Measurements from ENCODE around the gene CABP1.

Gene CABP1

DNA sequence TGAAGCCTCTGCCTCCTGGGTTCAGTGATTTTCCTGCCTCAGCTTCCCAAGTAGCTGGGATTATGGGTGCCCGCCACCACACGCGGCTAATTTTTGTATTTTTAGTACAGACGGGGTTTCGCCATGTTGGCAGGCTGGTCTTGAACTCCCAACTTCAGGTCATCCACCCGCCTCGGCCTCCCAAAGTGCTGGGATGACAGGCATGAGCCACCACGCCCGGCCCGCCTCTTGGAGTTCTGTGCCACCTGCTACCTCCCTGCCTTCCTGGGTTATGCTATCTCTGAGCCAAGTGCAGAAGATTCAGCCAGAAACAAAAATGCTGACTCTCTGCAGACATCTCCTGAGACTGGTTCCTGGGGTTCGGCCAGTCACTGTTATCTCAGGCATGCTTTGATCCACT lies 13.2 kb downstream of the CABP1 start:
- no peak for TF ChIP-seq FOXP2 (optimal IDR thresholded peaks at IDR 0.05; ENCODE audit: borderline replicate concordance, extremely low read depth, extremely low read length, insufficient read depth)
- TF ChIP-seq SIN3A (IDR thresholded peaks at IDR 0.05; ENCODE audit: borderline replicate concordance, insufficient read depth, low read length), result no peak
- TF ChIP-seq, protein P1, sequence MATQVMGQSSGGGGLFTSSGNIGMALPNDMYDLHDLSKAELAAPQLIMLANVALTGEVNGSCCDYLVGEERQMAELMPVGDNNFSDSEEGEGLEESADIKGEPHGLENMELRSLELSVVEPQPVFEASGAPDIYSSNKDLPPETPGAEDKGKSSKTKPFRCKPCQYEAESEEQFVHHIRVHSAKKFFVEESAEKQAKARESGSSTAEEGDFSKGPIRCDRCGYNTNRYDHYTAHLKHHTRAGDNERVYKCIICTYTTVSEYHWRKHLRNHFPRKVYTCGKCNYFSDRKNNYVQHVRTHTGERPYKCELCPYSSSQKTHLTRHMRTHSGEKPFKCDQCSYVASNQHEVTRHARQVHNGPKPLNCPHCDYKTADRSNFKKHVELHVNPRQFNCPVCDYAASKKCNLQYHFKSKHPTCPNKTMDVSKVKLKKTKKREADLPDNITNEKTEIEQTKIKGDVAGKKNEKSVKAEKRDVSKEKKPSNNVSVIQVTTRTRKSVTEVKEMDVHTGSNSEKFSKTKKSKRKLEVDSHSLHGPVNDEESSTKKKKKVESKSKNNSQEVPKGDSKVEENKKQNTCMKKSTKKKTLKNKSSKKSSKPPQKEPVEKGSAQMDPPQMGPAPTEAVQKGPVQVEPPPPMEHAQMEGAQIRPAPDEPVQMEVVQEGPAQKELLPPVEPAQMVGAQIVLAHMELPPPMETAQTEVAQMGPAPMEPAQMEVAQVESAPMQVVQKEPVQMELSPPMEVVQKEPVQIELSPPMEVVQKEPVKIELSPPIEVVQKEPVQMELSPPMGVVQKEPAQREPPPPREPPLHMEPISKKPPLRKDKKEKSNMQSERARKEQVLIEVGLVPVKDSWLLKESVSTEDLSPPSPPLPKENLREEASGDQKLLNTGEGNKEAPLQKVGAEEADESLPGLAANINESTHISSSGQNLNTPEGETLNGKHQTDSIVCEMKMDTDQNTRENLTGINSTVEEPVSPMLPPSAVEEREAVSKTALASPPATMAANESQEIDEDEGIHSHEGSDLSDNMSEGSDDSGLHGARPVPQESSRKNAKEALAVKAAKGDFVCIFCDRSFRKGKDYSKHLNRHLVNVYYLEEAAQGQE (IDR thresholded peaks at IDR 0.05; ENCODE audit: insufficient read depth in 1 of 2, low read depth in 2 of 2, low read length in 2 of 2), result no peak
- TF ChIP-seq POLR2AphosphoS5 (IDR thresholded peaks at IDR 0.05; ENCODE audit: low read depth, low read length), result no peak

DNA sequence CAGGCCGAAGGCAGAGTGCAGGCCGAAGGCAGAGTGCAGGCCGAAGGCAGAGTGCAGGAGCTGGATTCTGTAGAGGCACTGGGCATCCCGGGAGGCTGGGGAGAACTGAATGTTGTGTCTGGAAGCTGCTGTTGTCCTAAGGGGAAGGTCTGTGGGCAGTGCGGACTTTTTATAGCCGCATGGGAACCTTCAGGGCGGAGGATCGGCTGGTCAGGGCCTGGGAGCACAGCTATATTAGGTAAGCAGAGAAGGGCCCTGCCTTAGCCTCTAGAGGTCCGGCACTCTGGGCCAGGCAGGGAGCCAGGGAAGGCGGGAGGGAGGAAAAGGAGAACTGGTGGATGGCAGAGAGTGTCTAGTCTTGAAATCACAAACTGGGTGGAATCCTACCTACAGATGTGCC lies 14.2 kb downstream of the CABP1 start:
- no peak for TF ChIP-seq TAF1 (IDR thresholded peaks at IDR 0.05; ENCODE audit: borderline replicate concordance, insufficient read depth, low read length)
- no peak for TF ChIP-seq FOXP2 (optimal IDR thresholded peaks at IDR 0.05; ENCODE audit: borderline replicate concordance, extremely low read depth, extremely low read length, insufficient read depth)
- TF ChIP-seq SIN3A (IDR thresholded peaks at IDR 0.05; ENCODE audit: borderline replicate concordance, insufficient read depth, low read length), result no peak
- no peak for TF ChIP-seq POLR2AphosphoS5 (IDR thresholded peaks at IDR 0.05; ENCODE audit: low read depth, low read length)
- TF ChIP-seq, protein P1 (IDR thresholded peaks at IDR 0.05; ENCODE audit: insufficient read depth in 1 of 2, low read depth in 2 of 2, low read length in 2 of 2), result no peak

DNA sequence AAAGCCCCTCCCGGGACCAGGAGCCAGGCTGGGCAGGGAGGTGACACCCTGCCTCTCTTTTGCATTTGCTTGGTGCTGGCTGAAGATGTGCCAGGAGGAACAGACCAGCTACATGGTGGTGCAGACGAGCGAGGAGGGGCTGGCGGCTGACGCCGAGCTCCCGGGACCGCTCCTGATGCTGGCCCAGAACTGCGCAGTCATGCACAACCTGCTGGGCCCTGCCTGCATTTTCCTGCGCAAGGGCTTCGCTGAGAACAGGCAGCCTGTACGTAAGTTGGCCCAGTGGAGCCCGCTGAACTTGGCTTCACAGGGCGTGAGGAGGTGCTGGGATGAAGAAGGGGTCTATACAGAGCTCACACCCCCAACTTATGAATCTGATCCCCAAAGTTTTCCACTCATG lies 15.6 kb downstream of the CABP1 start:
- no peak for TF ChIP-seq POLR2AphosphoS5 (IDR thresholded peaks at IDR 0.05; ENCODE audit: low read depth, low read length)
- TF ChIP-seq, protein P1 (IDR thresholded peaks at IDR 0.05; ENCODE audit: insufficient read depth in 1 of 2, low read depth in 2 of 2, low read length in 2 of 2), result no peak
- no peak for TF ChIP-seq TAF1 (IDR thresholded peaks at IDR 0.05; ENCODE audit: borderline replicate concordance, insufficient read depth, low read length)
- no peak for TF ChIP-seq SIN3A (IDR thresholded peaks at IDR 0.05; ENCODE audit: borderline replicate concordance, insufficient read depth, low read length)
- TF ChIP-seq FOXP2 (optimal IDR thresholded peaks at IDR 0.05; ENCODE audit: borderline replicate concordance, extremely low read depth, extremely low read length, insufficient read depth), result no peak

DNA sequence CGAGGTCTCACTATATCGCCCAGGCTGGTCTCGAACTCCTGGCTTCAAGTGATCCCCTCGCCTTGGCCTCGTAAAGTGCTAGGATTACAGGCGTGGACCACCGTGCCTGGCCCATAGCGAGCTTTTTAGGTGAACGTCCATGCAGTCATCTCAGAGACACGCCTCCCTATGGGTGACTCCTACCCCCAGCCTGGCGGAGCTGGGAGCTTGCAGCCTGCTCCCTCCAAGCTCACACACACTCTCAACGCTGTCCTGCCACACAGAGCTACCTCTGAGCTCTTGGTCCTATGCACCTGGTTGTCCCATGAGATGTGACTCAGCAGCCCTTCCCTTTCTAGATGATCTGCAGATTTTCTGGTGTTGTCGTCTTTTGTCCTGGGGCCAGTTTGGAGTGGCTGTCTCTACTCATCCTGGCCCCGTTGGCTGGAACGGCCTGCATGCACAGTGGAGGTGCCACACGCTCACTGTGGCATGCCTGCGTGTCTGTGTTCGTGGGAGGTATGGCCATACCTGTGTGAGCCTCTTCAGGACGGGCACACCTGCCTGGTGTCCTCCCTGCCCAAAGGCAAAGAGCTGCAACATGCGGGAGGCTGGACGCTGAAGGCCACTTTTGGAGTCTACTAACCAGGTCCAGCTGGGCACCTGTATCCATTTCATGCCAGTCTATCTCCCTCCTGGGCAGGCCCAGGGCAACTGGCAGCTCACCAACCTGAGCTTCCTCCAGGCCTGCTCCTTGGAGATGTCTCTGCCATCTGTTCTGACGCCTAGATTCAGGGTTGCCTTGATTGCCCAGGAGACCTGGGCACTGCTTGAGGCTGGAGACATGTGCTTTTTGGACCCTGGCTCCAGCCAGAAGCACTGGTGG lies 18.1 kb downstream of the CABP1 start:
- TF ChIP-seq POLR2AphosphoS5 (IDR thresholded peaks at IDR 0.05; ENCODE audit: low read depth, low read length), result no peak

DNA sequence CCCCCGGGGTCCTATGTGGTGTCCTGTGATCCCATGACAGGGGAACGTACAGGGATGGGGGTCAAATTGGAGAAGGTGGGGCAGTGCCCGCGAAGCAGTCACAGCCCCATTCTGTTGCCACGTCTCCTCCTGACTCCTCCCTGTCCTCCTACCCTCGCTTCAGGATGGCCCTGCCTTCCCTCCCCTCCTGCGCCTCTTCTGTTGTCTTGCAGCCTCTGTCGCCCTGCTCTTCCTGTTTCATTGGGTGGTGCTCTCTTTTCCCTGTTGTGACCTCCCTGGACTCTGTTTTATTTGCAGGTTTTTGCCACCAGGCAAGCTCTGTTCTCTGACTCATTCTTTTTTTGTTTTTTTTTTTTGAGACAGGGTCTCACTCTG lies 18.7 kb downstream of the CABP1 start:
- TF ChIP-seq POLR2AphosphoS5 (IDR thresholded peaks at IDR 0.05; ENCODE audit: low read depth, low read length), result no peak
- no peak for TF ChIP-seq TAF1 (IDR thresholded peaks at IDR 0.05; ENCODE audit: borderline replicate concordance, insufficient read depth, low read length)
- no peak for TF ChIP-seq FOXP2 (optimal IDR thresholded peaks at IDR 0.05; ENCODE audit: borderline replicate concordance, extremely low read depth, extremely low read length, insufficient read depth)
- TF ChIP-seq, protein P1 (IDR thresholded peaks at IDR 0.05; ENCODE audit: insufficient read depth in 1 of 2, low read depth in 2 of 2, low read length in 2 of 2), result no peak

All from PFSK-1 (cell line).